NCI-H1930 (cell line): ENCODE data around the gene KLF7.

Source experiments
- DNase-seq, 2 experiments: peaks; one replicate each; lab custom pipeline; 2025; lab: John Stamatoyannopoulos, UW

KLF7 gene

DNA sequence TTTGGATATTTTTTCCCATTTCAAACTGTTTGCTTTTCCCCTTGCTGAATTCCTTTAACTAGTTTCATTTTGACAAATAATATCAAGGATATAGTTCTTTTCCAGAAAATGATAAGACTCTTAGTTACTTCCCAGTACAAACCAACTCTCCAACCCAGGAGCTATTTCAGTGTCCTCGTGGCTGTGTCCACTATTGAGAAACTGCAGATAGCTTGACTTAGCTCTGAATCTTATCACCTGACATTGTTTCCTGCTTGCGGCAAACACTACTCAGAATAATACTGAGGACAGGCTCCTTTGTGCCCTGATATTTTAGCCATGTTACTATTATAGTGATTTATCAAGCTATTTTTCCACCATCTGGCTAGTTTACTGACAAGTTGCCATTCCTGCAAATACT is 74.6 kb downstream of the KLF7 start:
- DNase-seq, result no peak

DNA sequence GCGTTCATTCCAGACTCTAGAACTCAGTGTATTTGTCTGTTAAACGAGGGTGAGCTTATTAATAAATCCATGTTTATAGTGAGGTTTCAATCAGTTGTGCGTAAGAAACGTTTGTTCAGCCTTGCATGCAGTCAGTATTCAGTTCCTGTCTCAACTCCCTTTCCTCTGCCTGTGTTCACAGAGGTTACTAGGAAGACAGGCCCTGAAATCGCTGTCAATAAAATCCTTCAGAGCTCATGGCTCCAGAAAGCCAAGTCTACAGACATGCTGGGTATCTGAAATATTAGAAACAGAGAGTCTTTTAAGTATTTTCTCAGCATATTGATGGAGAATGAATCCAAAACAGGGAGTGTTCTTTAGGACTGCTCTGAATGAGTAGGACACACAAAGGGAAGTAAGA is 75.4 kb downstream of the KLF7 start:
- DNase-seq, result no peak

DNA sequence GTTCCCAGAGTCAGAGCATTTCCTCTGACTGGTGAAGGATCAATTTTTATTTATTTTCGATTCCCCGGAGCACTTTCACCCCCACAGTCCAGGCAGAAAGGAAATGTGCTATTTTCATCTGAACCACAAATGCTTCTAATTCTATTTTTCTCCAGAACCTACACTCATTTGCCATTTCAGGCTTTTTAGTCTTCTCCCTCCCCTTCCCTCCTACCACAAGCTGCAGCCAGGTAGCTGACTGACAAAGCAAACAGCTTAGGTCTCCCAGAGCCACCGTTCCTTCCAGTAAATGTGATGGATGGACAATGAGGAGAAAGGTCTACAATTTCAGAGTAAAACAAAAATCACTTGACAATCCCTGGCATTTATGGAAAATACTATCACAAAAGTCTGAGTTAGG is 76.9 kb downstream of the KLF7 start:
- DNase-seq, result no peak

DNA sequence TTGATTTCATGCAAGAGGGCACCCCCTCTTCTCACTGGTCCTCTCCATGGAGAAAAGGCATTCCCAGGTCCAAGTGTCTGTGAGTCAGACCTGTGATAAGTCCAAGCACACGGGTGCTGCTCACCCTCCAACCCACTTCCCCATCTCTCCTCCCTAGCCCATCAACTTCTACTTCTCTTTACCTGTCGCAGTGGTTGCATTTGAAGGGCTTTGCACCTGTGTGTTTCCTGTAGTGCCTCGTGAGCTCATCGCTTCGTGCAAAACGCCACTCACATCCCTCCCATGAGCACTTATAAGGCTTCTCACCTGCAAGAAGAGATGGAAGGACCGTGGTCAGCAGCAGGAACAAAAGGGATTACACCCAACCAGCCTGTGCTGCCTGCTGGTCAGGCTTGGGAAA is 77.5 kb downstream of the KLF7 start:
- DNase-seq, result no peak

DNA sequence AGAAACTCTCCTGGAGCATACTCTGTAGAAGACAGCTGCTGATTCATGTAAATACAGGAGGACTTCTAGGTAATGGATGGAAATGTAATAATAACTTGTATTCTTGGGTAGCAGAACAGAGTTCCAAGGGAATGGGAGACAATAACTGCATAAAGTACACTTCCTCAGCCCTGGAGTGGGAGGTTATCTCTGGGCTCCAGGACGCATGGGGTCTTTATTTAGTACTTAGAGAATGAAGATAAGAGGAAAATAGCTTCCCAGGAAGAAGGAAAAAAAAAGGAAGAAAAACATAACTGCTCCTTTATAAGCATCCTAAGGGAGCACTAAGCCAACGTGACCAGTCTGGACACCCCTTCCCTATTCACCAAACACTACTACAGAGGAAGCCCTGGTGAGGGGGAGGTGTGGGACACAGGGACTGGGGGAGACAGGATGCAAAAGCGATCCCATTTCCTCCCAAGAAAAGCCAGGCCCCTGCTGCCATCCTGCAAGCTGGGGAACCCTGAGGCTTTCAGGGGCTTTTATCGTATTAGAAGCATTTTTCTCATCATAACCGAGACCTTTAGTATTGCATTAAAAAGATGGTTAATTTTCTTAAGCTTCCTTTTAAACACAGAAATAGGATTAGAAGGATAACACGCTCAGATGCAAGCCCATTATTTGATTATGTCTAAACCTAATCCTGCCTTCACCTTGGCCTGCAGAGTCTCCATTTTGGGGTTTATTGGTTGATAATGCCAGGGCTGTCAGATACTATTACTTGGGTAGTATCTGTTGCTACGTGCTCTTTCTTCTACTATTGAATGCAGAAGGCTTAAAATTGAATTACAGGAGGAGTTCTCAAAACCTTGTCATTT is 78.5 kb downstream of the KLF7 start:
- no peak for DNase-seq

DNA sequence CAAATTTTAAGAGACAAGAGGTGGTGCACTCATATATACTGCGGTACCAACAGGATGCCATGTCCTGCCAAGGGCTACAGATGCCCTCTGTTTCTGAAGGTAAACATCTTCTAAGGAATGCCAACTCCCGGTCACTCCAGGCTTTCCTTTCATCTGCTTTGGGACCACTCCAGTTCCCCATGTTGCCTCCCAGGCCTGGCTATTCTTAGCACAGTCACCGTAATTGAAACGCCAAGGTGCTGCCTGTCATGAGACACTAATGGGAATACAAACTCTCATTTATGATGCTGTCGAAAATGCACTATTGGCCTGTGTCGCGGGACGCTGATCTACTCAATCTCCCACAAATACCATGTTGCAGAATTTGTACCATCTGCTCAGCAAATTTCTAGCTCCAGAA is 79.6 kb downstream of the KLF7 start:
- no peak for DNase-seq

DNA sequence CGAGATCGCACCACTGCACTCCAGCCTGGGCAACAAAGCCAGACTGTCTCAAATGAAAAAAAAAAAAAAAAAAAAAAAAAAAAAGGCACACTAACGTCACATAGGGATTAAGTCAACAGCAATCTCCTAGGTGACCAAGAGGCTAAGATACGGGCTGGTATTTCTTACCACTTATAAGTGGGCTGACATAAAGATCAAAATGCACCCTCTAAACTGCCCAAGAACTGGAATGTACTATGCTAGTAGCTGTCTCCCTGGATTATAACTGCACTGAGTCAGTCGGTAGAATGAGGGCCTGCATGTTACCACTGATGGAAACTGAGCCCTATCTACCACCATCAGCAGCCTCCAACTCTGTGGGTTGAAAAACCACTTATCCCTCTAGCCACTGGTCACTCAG is 80.6 kb downstream of the KLF7 start:
- no peak for DNase-seq

DNA sequence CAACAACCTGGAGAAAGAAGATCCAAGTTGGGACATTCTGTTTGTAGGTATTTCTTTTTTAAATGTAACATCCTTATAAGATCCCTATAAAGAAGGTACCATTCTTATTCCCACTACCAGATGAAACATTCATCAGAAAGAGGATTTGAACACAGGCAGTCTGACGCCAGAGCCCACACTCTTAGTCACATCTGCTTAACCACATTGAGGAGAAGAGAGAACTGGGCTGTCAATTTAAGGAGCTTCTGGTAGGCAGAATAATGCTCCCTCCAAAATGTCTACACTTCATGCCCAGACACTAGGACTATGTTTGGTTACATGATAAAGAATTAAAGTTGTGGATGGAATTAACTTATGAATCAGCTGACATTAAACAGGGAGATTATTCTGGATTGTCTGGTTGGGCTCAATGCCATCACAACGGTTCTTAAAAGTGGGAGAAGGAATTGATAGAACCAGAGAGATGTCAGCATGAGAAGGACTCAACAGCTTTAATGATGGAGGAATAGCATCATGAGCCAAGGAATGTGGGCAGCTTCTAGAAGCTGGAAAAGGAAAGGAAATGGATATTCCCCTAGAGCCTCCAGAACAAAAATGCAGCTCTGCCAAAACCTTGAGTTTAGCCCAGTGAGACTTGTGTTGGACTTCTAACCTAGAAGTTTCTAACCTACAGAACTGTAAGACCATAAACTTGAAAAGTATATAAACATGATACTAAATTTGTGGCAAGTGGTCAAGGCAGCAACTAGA is 82.2 kb downstream of the KLF7 start:
- DNase-seq, result no peak

DNA sequence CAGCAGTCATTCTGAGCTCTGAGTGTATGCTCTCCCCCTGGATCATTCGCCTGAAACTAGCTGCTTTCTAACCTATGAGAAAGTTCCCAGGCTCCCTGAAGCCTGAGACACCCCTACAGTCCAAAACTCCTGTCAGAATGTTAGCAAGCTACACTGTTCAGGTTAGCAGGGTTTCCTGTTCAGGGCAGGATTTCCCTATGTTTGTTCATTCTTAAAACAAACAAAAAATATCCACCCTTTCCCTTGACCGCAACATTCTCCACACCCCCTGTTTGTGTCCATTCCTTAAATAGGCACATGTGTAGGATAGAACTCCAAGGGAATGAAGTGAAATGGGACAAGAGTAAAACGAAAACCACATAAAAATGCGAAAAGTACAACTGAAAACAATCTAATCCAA is 83.1 kb downstream of the KLF7 start:
- DNase-seq, result no peak

DNA sequence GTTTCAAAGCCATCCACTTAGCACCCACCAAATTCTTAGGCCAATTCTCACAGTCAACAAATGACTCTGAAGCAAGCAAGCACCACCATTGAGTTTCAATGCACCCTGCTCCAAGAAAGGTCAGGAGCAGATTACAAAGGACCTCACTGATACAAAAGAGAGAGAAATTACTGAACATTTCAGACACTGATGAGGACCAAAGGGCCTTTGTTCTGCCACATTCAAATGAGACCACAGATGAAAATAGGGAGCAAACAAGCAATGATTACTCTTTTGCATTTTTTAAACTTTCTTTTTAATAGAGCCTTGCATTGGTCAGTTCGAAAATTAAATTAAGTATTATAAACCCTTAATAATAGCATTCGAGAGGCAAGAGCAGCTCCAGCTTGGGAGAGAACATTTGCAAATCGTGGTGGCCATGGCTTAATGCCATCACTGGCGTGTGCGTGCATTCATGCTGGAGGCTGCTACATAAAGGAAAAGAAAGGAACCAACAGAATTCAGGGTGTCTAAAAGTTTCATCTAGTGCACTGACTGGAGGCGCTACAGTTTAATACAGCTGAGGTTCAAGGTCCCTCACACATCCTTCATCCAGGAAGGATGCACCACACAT is 87.5 kb downstream of the KLF7 start:
- no peak for DNase-seq

DNA sequence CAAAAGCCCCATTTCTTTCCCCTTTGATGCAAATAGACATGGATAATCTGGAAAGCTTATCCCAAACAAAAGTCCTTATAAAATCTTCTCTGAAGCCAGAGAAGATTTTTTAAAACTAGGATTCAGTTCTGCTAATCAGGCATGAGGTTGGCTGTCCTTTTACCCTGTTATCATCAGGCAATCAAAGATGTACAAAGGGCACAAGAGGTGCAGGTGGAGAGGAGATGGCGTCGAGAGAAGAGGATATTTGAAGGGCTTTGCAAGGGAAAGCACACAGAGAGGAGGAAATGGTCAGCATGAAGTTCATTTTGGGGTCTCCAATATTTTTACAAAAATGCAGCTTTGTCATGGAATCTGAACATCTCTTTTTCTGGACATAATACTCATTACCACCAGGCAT is 88.5 kb downstream of the KLF7 start:
- DNase-seq, result no peak

DNA sequence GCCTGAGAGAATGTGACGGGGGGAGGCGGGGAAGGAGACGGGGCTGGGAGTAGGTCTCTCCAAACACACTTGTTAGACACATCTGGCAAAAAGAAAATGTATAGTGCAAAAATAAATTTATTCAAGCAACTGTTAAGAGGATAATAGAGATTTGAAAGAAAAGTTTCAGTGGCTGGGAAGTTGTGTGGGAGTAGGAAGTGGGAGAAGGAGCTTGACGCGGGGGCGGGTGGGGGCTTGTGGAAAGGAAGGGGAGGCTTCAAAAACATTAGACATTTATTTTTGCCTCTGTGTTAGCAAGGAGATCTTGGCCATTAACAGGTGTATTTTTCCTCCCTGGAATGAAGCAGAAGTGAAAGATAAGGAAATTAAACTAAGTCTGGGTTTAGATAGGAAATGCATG is 90.3 kb downstream of the KLF7 start:
- no peak for DNase-seq

DNA sequence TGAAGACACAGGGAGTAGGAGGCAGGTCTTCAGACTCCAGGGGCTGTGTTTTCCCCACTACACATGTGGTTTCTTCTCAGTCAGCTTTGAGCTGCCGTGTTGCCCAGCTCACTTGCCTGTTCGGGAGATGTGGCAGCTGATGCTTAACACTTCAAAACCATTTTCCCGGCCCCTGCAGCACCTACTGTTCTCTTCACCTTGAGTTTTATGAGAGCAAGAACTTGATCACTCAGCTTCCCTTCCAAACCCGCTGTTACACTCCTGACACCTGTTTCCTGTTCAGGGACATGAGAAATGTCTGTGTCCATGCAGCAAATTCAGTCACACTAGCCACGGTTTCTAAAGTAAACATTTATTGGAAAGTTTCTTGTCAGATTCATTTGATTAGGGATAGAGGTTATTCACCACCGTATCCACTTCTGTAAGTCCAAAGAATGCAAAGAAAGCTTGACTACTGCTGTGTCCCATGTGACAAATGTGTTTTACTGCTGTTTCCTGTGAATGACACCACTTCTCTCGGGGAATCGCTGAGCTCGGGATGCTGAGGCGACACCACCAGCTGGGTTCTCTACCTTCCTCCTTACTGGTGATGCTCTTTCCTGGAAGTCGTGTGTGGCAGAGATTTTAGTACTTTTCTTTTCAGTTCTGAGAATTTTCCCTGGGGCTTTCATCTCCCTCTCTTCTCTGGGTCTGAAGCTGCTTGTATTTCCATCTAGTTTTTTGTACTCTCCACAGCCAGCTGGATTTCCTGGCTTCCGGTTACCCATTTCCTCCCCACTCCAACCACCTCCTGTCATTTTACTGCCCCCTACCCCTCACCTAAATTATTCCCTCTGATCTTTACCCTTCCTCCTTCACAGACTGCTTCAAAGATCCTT is 91.7 kb downstream of the KLF7 start:
- DNase-seq, result no peak

DNA sequence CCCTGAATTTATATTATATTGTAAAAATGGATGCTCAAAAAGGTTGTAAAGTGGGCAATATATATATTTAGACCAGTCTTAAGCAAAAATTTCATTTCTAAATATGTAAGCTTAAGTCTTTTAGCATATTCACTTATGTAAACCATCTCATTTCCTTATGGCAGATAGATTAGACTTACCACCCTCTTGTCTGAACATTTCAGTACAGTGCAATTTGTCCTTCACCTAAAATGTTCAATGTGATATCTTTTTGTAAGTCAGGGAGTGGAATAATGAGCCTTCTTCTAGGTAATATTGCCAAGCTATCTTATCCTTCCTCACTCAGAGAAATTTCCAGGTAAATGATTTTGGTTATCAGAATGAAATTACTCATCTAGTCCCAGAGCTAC is 92.3 kb downstream of the KLF7 start:
- DNase-seq, result no peak

DNA sequence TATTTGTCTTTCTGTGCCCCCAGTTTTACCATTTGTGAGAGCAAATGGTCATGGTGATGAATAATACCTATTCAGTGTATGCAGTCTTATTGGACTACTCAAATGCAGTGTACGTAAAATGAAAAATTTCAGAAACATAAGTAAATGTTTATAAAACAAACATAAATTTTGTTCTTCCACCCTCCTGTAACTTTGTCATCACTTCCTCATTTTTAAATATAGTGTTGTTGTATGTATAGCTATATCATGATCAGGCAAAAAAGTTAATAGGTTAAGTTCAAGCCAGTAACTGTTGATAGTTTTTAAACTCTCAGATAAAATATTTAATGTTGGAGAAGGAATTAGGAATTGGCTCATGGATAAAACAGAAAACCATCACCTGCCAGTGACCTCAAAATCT is 93.2 kb downstream of the KLF7 start:
- DNase-seq, result no peak

DNA sequence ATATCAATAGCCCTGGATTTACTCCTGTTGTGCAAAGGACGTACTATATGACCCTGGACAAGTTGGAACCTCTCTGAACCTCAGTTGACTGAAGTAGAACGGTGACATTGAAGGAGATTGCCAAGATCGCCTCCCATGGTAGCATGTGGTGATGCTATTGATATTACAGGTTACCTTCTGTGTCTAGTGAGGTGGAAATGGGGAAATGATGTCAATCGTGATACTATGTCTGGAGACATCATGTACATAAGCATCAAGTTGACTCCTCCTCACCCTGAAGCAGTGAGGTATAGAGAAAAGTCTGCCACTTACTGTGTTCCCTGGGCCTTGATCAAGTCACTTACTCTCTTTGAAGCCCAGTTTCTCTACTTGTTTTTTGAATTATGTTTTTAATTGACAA is 93.9 kb downstream of the KLF7 start:
- no peak for DNase-seq

DNA sequence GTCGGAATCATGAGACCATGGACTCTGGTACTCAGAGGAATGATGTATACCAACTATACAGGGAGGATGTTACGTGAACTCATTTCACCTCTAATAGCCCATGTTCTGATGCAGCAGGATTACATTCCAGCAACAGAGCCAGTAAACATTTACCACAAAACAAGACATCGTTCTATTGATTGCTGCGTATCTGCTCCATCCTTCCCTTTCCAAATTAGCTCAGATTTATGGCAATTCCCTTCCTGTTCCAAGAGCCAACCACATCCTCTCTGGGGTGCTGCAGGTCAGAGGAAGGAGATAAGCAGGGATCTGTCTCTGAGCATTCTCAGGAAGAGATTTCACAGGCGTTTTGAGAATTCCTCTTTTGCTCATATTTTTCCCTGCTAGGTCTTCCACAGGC is 98.3 kb downstream of the KLF7 start:
- DNase-seq, result no peak

DNA sequence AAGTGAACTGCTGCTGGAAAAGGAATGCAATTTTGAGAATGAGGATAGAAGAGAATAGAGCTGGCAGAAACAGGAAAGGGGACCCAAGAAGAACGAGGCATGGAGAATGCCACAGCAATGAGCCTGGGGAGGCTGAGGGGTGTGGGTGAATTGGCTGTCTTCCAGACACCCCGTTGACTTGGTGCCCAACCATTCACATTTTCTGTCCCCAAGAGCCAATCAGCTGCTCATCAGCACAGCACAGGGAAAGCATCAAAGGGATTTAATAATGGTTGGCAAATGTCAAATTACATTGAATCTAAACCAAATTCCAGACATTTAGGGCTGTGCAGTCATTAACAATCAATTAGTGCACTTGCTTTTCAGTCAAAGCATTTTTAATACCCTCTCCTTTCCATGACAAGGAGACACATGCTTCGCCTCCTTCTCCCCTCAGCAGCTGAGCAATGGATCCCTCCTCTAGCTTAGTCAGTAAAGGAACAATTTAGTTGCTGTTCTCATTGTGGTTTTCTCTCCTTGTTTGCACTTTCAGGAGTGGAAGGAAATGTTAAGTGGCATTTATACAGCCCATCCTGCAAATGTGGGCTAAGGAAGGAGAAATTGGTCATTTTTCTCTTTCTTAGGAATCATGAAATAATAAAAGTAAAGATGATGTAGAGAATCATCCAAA is 98.8 kb downstream of the KLF7 start:
- DNase-seq, result no peak

DNA sequence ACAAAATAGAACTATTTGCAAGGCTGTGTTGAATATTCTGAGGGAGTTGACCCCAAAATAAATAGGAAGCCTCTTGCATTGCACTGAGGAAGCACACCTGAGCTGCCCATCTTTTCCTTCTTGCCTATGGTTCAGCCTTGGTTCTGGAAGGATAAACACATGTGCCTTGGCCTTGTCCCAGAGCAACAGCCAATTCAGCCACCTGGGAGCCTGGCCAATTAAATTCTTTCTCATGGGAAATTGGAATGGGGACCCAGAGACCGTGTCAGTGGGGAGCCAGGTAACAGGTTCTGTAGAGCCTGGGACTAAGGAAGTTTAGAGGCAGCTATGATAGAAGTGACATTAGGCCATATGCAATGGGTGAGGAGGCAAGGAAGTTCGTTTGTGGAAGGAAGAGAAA is 99.6 kb downstream of the KLF7 start:
- no peak for DNase-seq

DNA sequence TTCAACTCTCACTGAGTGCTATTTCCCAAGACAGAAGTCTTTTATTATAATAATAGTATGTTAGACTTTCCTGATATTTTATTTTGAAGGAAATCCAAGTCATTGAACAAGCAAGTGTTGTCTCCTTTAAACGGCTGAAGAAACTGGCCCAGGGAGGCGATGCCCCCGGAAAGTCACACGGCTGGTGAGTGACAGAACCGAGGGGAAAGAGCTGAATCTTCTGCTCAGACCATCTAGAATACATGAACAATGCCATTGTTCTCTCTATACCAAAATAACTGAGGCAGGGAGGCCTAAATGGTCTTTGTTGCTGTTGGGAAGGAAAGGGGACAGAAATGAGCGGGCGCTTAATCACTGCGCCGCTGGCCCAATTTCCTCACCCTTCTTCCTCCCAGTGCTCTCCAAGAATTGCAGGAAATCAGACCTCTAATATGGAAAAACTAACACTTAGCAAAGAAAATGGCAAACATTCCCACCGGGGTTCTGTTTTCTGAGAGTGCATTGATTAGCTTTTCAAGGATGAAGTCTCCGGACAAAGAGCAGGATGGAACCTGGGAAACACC is 101.5 kb downstream of the KLF7 start:
- no peak for DNase-seq

DNA sequence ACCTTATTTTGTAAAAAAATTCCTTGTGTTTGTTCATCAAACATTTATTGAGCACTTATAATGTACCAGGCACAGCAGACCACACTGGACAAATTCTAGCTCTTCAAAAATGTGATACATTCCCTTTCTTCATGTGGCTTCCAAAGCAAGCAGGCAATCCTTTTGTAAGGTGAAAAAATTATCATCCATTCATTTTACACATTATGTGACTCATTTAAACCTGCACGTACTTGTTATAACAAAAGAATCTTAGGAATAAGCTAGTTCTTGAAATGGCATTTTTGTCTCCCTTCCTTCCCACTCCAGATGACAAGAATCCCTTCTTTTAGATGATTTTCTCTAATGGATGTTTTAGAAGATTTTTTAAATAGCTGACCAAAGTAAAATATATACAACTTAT is 104.6 kb downstream of the KLF7 start:
- no peak for DNase-seq
